ENCODE results near the gene KRT1. TPM values are rescaled to one million over a fixed set of nuclear protein-coding genes. Genes with fewer than 3 reads are reported as not detected.

KRT1 gene
- total RNA-seq, 1 experiment from 2014 or later = not detected

GRCh38 chr12:52698651-52699340 lies 18.6 kb upstream of the KRT1 start:
- no peak for DNase-seq (ENCODE audit: low read depth)

GRCh38 chr12:52697058-52697582 lies 16.9 kb upstream of the KRT1 start:
- DNase-seq (ENCODE audit: low read depth) = no peak

- DNase-seq (ENCODE audit: low read depth) = no peak
Observed at GRCh38 chr12:52696588-52696987, 16.4 kb upstream of the KRT1 start.

- DNase-seq (ENCODE audit: low read depth) = no peak
Observed at GRCh38 chr12:52695039-52695438, 14.8 kb upstream of the KRT1 start.

- DNase-seq (ENCODE audit: low read depth) = no peak
Observed at GRCh38 chr12:52694151-52694550, 13.9 kb upstream of the KRT1 start.

GRCh38 chr12:52693261-52693660 lies 13.1 kb upstream of the KRT1 start:
- no peak for DNase-seq (ENCODE audit: low read depth)

GRCh38 chr12:52692254-52692653 lies 12.0 kb upstream of the KRT1 start:
- DNase-seq (ENCODE audit: low read depth) = no peak

GRCh38 chr12:52691841-52692150 lies 11.6 kb upstream of the KRT1 start:
- no peak for DNase-seq (ENCODE audit: low read depth)

- no peak for DNase-seq (ENCODE audit: low read depth)
Observed at GRCh38 chr12:52691076-52691840, 11.1 kb upstream of the KRT1 start.

GRCh38 chr12:52690351-52691075 lies 10.3 kb upstream of the KRT1 start:
- no peak for DNase-seq (ENCODE audit: low read depth)

- no peak for DNase-seq (ENCODE audit: low read depth)
Observed at GRCh38 chr12:52689936-52690335, 9.7 kb upstream of the KRT1 start.

- DNase-seq (ENCODE audit: low read depth) = no peak
Observed at GRCh38 chr12:52689239-52689638, 9.0 kb upstream of the KRT1 start.

- no peak for DNase-seq (ENCODE audit: low read depth)
Observed at GRCh38 chr12:52688481-52688880, 8.3 kb upstream of the KRT1 start.

- no peak for DNase-seq (ENCODE audit: low read depth)
Observed at GRCh38 chr12:52687497-52688385, 7.5 kb upstream of the KRT1 start.

GRCh38 chr12:52686756-52687487 lies 6.7 kb upstream of the KRT1 start:
- no peak for DNase-seq (ENCODE audit: low read depth)

- no peak for DNase-seq (ENCODE audit: low read depth)
Observed at GRCh38 chr12:52686063-52686462, 5.9 kb upstream of the KRT1 start.

GRCh38 chr12:52685406-52685890 lies 5.2 kb upstream of the KRT1 start:
- DNase-seq (ENCODE audit: low read depth) = no peak

- no peak for DNase-seq (ENCODE audit: low read depth)
Observed at GRCh38 chr12:52684431-52684830, 4.2 kb upstream of the KRT1 start.

GRCh38 chr12:52683575-52684300 lies 3.5 kb upstream of the KRT1 start:
- no peak for DNase-seq (ENCODE audit: low read depth)

All from LHCN-M2 (cell line).